NCI-H526 treated with DMSO at 0.1 percent for 48 hours (cell line): Measurements from ENCODE around the gene PLEKHH3.
"Not testable (repeated sequence)": the region's sequence is repeated elsewhere in the genome, so short reads cannot be mapped to it uniquely, and the experiment has no call there.

Source experiments
- DNase-seq: peaks from one replicate; lab custom pipeline; 2025; lab: John Stamatoyannopoulos, UW

PLEKHH3 gene

DNA sequence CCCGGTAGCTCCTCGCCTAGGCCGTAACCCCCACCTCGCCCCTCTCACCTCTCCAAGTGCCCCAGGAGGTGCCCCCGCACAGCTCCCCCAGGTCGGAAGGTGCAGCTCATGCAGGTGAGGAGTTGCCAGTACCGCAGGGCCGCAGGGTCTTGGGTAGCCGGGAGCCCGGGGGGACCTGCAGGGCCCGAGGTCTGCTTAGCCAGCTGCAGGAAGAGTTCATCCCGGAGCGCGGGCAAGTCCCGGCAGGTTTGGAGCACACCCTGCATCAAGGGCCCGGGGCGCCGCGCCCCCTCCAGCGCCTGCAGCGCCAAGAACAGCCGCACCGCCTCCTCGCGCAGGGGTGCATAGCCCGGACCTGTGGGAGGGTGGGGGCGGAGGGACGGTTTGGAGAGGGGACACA lies 4.8 kb downstream of the PLEKHH3 start:
- DNase-seq: peak; percentile 33

GRCh38 chr17:42670789-42671657 lies 5.8 kb downstream of the PLEKHH3 start:
- DNase-seq: no peak

- DNase-seq: no peak
Observed at GRCh38 chr17:42669977-42670788, 6.6 kb downstream of the PLEKHH3 start.

- no peak for DNase-seq
Observed at GRCh38 chr17:42669705-42669976, 7.2 kb downstream of the PLEKHH3 start.

- DNase-seq: no peak
Observed at GRCh38 chr17:42667088-42667951, 9.5 kb downstream of the PLEKHH3 start.

- DNase-seq: not testable (repeated sequence)
Observed at GRCh38 chr17:42666126-42666525, 10.7 kb downstream of the PLEKHH3 start.

- no peak for DNase-seq
Observed at GRCh38 chr17:42665581-42666001, 11.2 kb downstream of the PLEKHH3 start.

DNA sequence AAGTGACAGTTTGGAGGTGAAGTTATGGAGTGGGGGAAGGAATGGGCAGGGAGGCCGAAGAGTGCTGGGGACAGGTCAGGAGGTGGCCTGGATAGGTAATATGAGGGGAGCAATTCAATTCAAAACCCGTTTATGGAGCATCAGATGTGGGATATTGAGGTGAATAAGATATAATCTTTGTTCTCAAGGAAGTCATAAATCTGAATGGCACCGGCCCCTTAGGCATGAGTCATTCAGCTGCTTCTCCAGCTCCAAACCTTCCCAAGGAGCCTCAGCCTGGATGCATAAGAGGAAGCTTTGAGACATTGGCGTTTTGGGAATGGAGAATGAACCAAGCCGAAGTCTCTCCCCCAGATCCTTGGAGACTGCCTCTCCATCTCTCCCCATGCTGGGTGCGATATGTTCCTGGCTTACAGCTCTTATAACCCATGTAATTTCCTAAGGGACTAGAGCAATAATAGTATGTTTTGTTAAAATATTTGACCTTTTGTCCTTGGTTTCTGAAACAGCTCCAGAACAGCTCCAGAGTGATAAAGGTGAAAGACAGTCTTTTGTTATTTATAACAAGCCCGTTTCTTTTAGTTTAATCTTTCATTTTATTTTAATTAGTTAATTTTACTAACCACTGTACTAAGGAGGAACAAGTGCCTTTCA lies 16.0 kb downstream of the PLEKHH3 start:
- DNase-seq: no peak

- DNase-seq: not testable (repeated sequence)
Observed at GRCh38 chr17:42659932-42660274, 16.9 kb downstream of the PLEKHH3 start.

GRCh38 chr17:42659079-42659931 lies 17.5 kb downstream of the PLEKHH3 start, which contains the start of gene TUBG2:
TSS of gene TUBG2 (plus strand) at chr17:42659284. CDS start at chr17:42659504, 220 bp downstream.
- peak; percentile 94 for DNase-seq

GRCh38 chr17:42657824-42658588 lies 18.8 kb downstream of the PLEKHH3 start:
- no peak for DNase-seq

DNA sequence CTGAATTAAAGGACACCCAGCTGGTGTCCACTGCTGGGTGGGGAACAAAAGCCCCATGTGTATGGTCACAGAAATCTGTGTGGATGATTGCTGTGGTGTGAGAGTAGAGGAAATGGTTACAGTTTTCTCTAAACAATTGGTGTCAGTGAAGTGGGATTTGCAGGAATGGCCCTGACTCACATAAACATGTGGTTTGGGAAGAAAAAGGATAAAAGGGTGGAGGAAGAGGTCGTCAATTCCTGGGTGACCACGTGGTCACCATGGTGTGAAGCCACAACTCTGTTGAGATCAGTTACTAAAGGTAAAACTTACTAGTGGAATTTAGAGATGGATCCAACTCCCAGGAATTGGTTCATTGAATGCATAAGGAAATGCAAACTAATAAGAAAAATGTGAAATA lies 21.3 kb downstream of the PLEKHH3 start:
- DNase-seq: no peak

- no peak for DNase-seq
Observed at GRCh38 chr17:42653179-42654124, 23.3 kb downstream of the PLEKHH3 start.

- DNase-seq: no peak
Observed at GRCh38 chr17:42651392-42651791, 25.4 kb downstream of the PLEKHH3 start.

DNA sequence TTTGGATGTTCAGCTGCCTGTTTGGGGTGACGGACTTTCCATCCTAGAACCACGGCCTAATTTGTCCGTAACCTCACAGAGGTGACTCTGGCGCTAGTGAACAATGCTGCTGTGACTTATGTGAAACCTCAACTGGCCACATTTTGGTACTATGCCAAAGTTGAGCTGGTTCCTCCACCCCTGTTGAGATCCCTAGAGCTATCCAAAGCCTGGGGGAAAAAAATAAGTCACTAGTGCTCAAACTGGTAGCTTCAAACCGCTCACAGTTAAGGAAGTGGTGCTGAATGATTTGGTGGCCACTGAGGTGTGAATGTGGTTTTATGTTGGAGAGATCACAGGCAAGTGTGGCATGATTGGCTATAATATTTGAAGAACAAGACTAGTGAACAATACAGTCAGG lies 29.0 kb downstream of the PLEKHH3 start:
- no peak for DNase-seq

GRCh38 chr17:42642336-42642735 lies 34.5 kb downstream of the PLEKHH3 start:
- DNase-seq: no peak

- no peak for DNase-seq
Observed at GRCh38 chr17:42640121-42640520, 36.7 kb downstream of the PLEKHH3 start.

- DNase-seq: no peak
Observed at GRCh38 chr17:42639525-42640113, 37.2 kb downstream of the PLEKHH3 start.
